Muscle of back (tissue), 11 donors: Measurements from ENCODE around the gene ANGPTL4. TPM values are rescaled to one million over a fixed set of nuclear protein-coding genes. Genes with fewer than 3 reads are reported as not detected.

Experiments
- DNase-seq, 3 donors: peaks; one replicate each; pipeline versions ENCODE4 v3.0.0 to v3.0.0-alpha.2; 2013
- polyA plus RNA-seq, 10 donors: library from polyadenylated mRNA; unstranded; fragments of 120-200 nt; gene quantifications; one replicate each; pipeline ENCODE4 v1.2.1, GENCODE V29; 2013; ENCODE audit not compliant: insufficient read length in 10 of 10

ANGPTL4 gene
- polyA plus RNA-seq, 10 donors = 0.79 to 2.8 (median 2.0) TPM

DNA sequence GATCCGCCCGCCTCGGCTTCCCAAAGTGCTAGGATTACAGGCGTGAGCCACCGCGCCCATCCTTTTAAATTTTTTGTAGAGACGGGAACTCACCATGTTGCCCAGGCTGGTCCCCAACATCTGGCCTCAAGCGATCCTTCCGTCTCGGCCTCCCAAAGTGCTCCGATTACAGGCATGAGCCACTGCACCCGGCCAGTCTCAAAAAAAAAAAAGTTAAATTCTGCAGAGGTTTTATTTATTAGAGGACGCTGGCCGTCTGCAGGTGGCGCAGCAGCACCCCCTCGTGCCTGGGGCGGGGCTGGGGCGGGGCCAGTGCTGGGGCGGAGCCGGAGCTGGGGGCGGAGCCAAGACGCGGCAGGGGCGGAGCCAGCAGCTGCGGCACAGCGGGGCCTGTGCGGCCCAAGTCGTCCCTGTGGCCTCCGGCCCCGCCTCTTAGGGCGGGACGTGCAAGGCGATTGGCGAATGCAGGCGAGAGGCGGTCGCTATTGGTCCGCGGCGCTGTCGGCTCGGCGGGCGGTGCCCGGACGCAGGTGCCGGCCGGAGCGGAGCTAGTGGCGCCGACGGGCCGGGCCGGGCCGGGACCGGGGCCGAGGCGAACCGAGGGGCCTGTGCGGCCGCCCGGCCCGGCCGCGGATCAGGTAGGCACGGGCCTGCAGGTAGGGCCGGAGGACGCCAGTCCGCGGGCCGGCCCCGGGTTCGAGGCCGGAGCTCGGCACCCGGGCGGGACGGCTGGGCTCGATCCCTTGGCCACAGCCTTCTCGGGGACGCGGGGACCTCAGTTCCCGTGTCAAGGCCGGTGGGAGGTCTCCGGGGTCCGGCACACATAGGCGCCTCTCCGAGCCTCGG lies 49.1 kb downstream of the ANGPTL4 start, which contains the start of gene MARCHF2:
MARCHF2 (plus strand) TSS at position 523 of the 846 bp plus-strand sequence. CDS start 8,536 bp downstream, outside the sequence.
- peak; percentile 97 to 98 (median 97) for DNase-seq

DNA sequence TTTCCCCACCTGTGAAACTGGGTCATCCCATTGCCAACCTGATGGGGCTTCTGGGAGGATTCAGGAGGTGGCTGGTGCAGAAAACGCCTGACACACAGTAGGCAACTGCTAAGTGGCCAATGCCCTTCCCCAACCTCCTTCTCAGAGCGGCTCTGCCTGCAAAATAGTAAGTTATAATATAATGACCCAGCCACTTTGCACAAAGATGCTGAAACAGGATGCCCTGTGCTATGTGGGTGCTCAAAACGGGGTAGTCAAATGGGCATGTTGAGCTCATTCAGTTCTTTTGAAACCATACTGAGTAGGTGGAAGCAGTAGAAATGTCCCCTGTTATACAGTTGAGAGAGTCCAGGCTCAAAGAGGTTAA lies 49.7 kb downstream of the ANGPTL4 start:
- no peak for DNase-seq

DNA sequence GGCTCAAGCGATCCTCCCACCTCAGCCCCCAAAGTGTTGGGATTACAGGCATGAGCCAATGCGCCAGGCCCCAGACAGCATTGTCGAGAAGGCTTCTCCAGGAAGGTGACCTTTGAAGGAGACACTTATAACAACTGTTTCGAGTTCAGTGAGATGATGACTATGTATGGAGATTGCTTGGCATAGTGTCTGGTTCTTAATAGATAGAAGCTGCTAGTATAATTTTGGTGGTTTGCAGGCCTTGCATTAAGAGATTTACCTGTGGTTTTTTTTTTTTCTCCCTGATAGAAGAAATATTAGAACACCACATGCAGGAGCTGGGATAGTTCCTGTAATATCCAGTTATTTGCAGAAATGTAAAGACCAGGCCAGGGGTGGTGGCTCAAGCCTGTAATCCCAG lies 52.8 kb downstream of the ANGPTL4 start:
- no peak for DNase-seq

DNA sequence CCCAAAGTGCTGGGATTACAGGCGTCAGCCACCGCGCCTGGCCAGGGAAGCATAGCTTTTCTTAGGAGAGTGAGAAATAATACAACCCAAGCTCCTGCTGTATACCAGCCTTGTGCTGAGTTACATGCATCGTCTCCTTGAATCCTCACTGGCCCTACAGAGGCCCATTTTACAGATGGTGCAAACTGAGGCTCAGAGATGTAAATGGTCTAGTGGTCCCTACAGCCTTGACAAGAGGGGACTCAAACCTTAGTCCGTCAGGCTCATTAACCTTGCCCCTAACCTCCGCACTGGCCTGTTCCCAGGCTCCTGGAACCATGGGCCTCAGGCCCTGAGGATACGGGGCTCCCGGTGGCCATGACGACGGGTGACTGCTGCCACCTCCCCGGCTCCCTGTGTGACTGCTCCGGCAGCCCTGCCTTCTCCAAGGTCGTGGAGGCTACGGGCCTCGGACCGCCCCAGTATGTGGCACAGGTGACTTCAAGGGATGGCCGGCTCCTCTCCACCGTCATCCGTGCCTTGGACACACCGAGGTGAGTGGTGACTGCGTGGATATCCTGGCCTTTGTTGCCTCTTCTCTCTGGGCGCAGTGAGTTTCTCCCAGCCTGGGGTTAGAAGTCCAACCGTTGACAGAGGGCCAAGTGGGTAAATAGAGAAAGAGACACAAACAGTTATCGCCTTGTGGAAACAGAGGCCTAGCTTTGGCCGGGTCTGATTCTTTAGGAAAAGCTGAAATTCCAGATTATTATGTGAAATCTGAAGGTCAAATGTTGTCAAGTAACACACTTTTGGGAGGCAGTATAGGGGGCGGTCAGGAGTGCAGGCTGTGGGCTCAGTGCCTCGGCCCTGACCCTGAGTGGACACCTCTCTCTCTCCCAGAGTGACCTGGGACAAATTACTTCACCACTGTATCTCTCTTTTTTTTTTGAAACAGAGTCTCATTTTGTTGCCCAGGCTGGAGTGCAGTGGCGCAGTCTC lies 57.8 kb downstream of the ANGPTL4 start:
- no peak for DNase-seq

DNA sequence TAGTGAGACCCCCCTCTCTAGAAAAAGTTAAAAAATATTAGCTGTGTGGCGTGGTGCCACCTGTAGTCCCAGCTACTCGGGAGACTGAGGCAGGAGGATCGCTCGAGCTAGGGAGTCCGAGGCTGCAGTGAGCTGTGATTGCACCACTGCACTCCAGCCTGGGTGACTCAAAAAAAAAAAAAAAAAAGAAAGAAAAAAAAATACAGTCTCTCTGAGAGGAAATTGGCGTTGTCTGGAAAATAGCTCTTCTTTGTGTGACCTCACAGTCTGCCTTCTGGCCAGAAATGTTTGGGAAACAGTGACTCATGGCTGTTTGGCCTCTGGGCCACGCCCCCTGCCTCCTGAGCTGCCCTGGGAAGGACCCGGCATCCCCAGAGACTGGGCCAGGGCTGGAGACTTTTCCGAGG lies 59.9 kb downstream of the ANGPTL4 start:
- DNase-seq = peak; percentile 94 to 96 (median 95)

Other genes starting within 250 kb of the ANGPTL4 start
- gene FBN3, start 214.6 kb upstream of the ANGPTL4 start, polyA plus RNA-seq = 10 to 100 TPM in 5 of 10 donors, 1 to 10 TPM in 5; 5.9 to 17.6 (median 9.7) TPM
- 10 to 100 TPM; 10.3 to 17.7 (median 14.1) TPM for gene CERS4, start 154.8 kb upstream of the ANGPTL4 start, polyA plus RNA-seq
- gene CD320, start 55.8 kb upstream of the ANGPTL4 start, polyA plus RNA-seq = 10 to 100 TPM; 15.8 to 27.2 (median 19.7) TPM
- 10 to 100 TPM; 26.3 to 56.8 (median 43.9) TPM for gene NDUFA7, start 42.8 kb upstream of the ANGPTL4 start, polyA plus RNA-seq
- gene RPS28, start 42.7 kb upstream of the ANGPTL4 start, polyA plus RNA-seq = 100 to 1,000 TPM; 460 to 776 (median 571) TPM
- 10 to 100 TPM in 5 of 10 donors, 1 to 10 TPM in 5; 5.1 to 14.8 (median 9.6) TPM for gene KANK3, start 20.9 kb upstream of the ANGPTL4 start, polyA plus RNA-seq
- gene RAB11B, start 26.2 kb downstream of the ANGPTL4 start, polyA plus RNA-seq = 10 to 100 TPM; 55.9 to 90.1 (median 66.8) TPM
- gene MARCHF2, start 49.1 kb downstream of the ANGPTL4 start, polyA plus RNA-seq = 10 to 100 TPM; 10.9 to 19.0 (median 14.3) TPM
- 100 to 1,000 TPM; 162 to 259 (median 182) TPM for gene HNRNPM, start 80.8 kb downstream of the ANGPTL4 start, polyA plus RNA-seq
- 1 to 10 TPM in 7 of 10 donors, under 1 TPM in 3; 0.62 to 2.4 (median 1.9) TPM for gene PRAM1, start 138.5 kb downstream of the ANGPTL4 start, polyA plus RNA-seq
- 10 to 100 TPM; 10.9 to 18.1 (median 12.9) TPM for gene ZNF414, start 150.0 kb downstream of the ANGPTL4 start, polyA plus RNA-seq
- gene MYO1F, start 213.3 kb downstream of the ANGPTL4 start, polyA plus RNA-seq = 10 to 100 TPM in 1 of 10 donors, 1 to 10 TPM in 9; 3.4 to 13.7 (median 5.8) TPM
- 10 to 100 TPM; 20.0 to 52.9 (median 31.1) TPM for gene ADAMTS10, start 246.6 kb downstream of the ANGPTL4 start, polyA plus RNA-seq